HG02588 (cell line): Measurements from ENCODE around the gene ACSL1.
"Not testable (repeated sequence)": the region's sequence is repeated elsewhere in the genome, so short reads cannot be mapped to it uniquely, and the experiment has no call there.

Experiments
- ATAC-seq: cut with Tn5 transposase; IDR thresholded peaks from one replicate; pipeline ENCODE4 v1.9.1; 2021; ENCODE audit warnings: mild to moderate bottlenecking, moderate library complexity; ENCODE audit not compliant: unreplicated experiment

ACSL1 gene

GRCh38 chr4:184793735-184794355, 31.9 kb downstream of the ACSL1 start:
- ATAC-seq, result no peak

GRCh38 chr4:184792950-184793555, 32.7 kb downstream of the ACSL1 start:
- ATAC-seq, result no peak

- ATAC-seq, result no peak
These were observed 33.4 kb downstream of the ACSL1 start for GRCh38 chr4:184792334-184792733.

GRCh38 chr4:184790826-184791225, 34.9 kb downstream of the ACSL1 start:
- no peak for ATAC-seq

- no peak for ATAC-seq
These were observed 37.8 kb downstream of the ACSL1 start for GRCh38 chr4:184787766-184788503.

- no peak for ATAC-seq
These were observed 40.0 kb downstream of the ACSL1 start for GRCh38 chr4:184785813-184786212.

GRCh38 chr4:184784628-184785257, 41.0 kb downstream of the ACSL1 start:
- ATAC-seq, result no peak

GRCh38 chr4:184782731-184783373, 42.9 kb downstream of the ACSL1 start:
- ATAC-seq, result no peak

GRCh38 chr4:184779160-184779559, 46.6 kb downstream of the ACSL1 start:
- ATAC-seq, result not testable (repeated sequence)

- no peak for ATAC-seq
These were observed 47.4 kb downstream of the ACSL1 start for GRCh38 chr4:184778325-184778724.

GRCh38 chr4:184776821-184777220, 48.9 kb downstream of the ACSL1 start:
- ATAC-seq, result no peak

- no peak for ATAC-seq
These were observed 49.8 kb downstream of the ACSL1 start for GRCh38 chr4:184775854-184776555.

- no peak for ATAC-seq
These were observed 51.6 kb downstream of the ACSL1 start for GRCh38 chr4:184774152-184774551.

GRCh38 chr4:184771416-184771815, 54.4 kb downstream of the ACSL1 start:
- no peak for ATAC-seq

GRCh38 chr4:184769141-184769765, 56.5 kb downstream of the ACSL1 start:
- no peak for ATAC-seq

- no peak for ATAC-seq
These were observed 57.5 kb downstream of the ACSL1 start for GRCh38 chr4:184768296-184768695.

- no peak for ATAC-seq
These were observed 59.3 kb downstream of the ACSL1 start for GRCh38 chr4:184766446-184766845.

GRCh38 chr4:184765473-184766340, 60.1 kb downstream of the ACSL1 start:
- ATAC-seq, result no peak

GRCh38 chr4:184764601-184765000, 61.2 kb downstream of the ACSL1 start:
- no peak for ATAC-seq
